ENCODE data around the gene ELFN1.

Gene ELFN1

GRCh38 chr7:1769286-1770200 lies 99.5 kb downstream of the ELFN1 start:
- TF ChIP-seq, protein P1, sequence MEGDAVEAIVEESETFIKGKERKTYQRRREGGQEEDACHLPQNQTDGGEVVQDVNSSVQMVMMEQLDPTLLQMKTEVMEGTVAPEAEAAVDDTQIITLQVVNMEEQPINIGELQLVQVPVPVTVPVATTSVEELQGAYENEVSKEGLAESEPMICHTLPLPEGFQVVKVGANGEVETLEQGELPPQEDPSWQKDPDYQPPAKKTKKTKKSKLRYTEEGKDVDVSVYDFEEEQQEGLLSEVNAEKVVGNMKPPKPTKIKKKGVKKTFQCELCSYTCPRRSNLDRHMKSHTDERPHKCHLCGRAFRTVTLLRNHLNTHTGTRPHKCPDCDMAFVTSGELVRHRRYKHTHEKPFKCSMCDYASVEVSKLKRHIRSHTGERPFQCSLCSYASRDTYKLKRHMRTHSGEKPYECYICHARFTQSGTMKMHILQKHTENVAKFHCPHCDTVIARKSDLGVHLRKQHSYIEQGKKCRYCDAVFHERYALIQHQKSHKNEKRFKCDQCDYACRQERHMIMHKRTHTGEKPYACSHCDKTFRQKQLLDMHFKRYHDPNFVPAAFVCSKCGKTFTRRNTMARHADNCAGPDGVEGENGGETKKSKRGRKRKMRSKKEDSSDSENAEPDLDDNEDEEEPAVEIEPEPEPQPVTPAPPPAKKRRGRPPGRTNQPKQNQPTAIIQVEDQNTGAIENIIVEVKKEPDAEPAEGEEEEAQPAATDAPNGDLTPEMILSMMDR (IDR thresholded peaks at IDR 0.05; ENCODE audit: low read depth, low read length) = no peak
- TF ChIP-seq, protein P2, sequence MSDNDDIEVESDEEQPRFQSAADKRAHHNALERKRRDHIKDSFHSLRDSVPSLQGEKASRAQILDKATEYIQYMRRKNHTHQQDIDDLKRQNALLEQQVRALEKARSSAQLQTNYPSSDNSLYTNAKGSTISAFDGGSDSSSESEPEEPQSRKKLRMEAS (IDR thresholded peaks at IDR 0.05; ENCODE audit: low read depth, low read length) = no peak
- no peak for TF ChIP-seq MYC (IDR thresholded peaks at IDR 0.05; ENCODE audit: low read depth, low read length)
- no peak for TF ChIP-seq POLR2A (IDR thresholded peaks at IDR 0.05; ENCODE audit: extremely low read depth, insufficient read length)
- no peak for DNase-seq (ENCODE audit: low read depth)
- H3K4me3 ChIP-seq (ENCODE audit: low read depth, low read length) = no peak overlapping the region

- TF ChIP-seq, protein P1 (IDR thresholded peaks at IDR 0.05; ENCODE audit: low read depth, low read length) = no peak
- TF ChIP-seq, protein P2 (IDR thresholded peaks at IDR 0.05; ENCODE audit: low read depth, low read length) = no peak
- no peak for TF ChIP-seq POLR2A (IDR thresholded peaks at IDR 0.05; ENCODE audit: extremely low read depth, insufficient read length)
- no peak for TF ChIP-seq MYC (IDR thresholded peaks at IDR 0.05; ENCODE audit: low read depth, low read length)
- H3K4me3 ChIP-seq (ENCODE audit: low read depth, low read length) = no peak overlapping the region
- DNase-seq (ENCODE audit: low read depth) = no peak
Measured at GRCh38 chr7:1770331-1770730, 100.3 kb downstream of the ELFN1 start.

- no peak overlapping the region for H3K4me3 ChIP-seq (ENCODE audit: low read depth, low read length)
- TF ChIP-seq, protein P2 (IDR thresholded peaks at IDR 0.05; ENCODE audit: low read depth, low read length) = no peak
- TF ChIP-seq MYC (IDR thresholded peaks at IDR 0.05; ENCODE audit: low read depth, low read length) = no peak
- TF ChIP-seq, protein P1 (IDR thresholded peaks at IDR 0.05; ENCODE audit: low read depth, low read length) = no peak
- TF ChIP-seq POLR2A (IDR thresholded peaks at IDR 0.05; ENCODE audit: extremely low read depth, insufficient read length) = no peak
- DNase-seq (ENCODE audit: low read depth) = no peak
Measured at GRCh38 chr7:1775389-1775788, 105.3 kb downstream of the ELFN1 start.

GRCh38 chr7:1777122-1777521 lies 107.0 kb downstream of the ELFN1 start:
- H3K4me3 ChIP-seq (ENCODE audit: low read depth, low read length) = no peak overlapping the region
- TF ChIP-seq, protein P2 (IDR thresholded peaks at IDR 0.05; ENCODE audit: low read depth, low read length) = no peak
- TF ChIP-seq, protein P1 (IDR thresholded peaks at IDR 0.05; ENCODE audit: low read depth, low read length) = no peak
- TF ChIP-seq POLR2A (IDR thresholded peaks at IDR 0.05; ENCODE audit: extremely low read depth, insufficient read length) = no peak
- TF ChIP-seq MYC (IDR thresholded peaks at IDR 0.05; ENCODE audit: low read depth, low read length) = no peak
- DNase-seq (ENCODE audit: low read depth) = no peak

DNA sequence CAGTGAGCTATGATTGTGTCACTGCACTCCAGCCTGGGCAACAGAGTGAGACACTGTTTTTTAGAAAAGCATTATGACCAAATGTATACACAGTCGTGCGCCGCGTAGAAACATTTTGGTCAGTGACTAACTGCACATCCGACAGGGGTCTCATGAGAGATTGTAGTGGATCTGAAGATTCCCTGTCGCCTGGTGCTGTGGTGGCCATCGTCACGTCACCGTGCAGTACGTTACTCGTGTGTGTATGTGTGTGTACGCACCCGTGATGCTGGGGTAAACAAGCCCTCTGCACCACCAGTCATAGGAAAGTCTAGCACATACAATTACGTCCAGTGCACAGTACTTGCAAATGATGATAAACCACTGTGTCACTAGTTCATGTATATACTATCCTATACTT lies 109.4 kb downstream of the ELFN1 start:
- no peak overlapping the region for H3K4me3 ChIP-seq (ENCODE audit: low read depth, low read length)
- TF ChIP-seq, protein P1 (IDR thresholded peaks at IDR 0.05; ENCODE audit: low read depth, low read length) = no peak
- no peak for TF ChIP-seq MYC (IDR thresholded peaks at IDR 0.05; ENCODE audit: low read depth, low read length)
- TF ChIP-seq, protein P2 (IDR thresholded peaks at IDR 0.05; ENCODE audit: low read depth, low read length) = no peak
- TF ChIP-seq POLR2A (IDR thresholded peaks at IDR 0.05; ENCODE audit: extremely low read depth, insufficient read length) = no peak
- DNase-seq (ENCODE audit: low read depth) = no peak
